NB4 (cell line): ENCODE measurements around the gene TMEM38A.
"Not testable (repeated sequence)": the region's sequence is repeated elsewhere in the genome, so short reads cannot be mapped to it uniquely, and the experiment has no call there.

ENCODE experiments used
- DNase-seq: peaks from one replicate; pipeline ENCODE4 v3.0.0; 2010; ENCODE audit warnings: low read depth
- H3K4me3 ChIP-seq: one replicate; pipeline ENCODE4 v1.5.1; 2011; ENCODE audit warnings: mild to moderate bottlenecking, low read depth, low read length, moderate library complexity
- MYC ChIP-seq: IDR thresholded peaks from 2 replicates; pipeline ENCODE4 v1.6.1; 2011; ENCODE audit warnings: low read depth, low read length
- POLR2A ChIP-seq: IDR thresholded peaks from 2 replicates; pipeline ENCODE4 v1.6.1; 2011; ENCODE audit warnings: mild to moderate bottlenecking; ENCODE audit not compliant: insufficient read length; ENCODE audit errors: extremely low read depth
- TF ChIP-seq, protein P1 (sequence below): IDR thresholded peaks from one replicate; pipeline ENCODE4 v1.5.1; 2012; ENCODE audit warnings: low read depth, low read length
- TF ChIP-seq, protein P2 (sequence below): IDR thresholded peaks from 2 replicates; pipeline ENCODE4 v1.6.1; 2011; ENCODE audit warnings: low read depth, low read length

The TMEM38A gene

DNA sequence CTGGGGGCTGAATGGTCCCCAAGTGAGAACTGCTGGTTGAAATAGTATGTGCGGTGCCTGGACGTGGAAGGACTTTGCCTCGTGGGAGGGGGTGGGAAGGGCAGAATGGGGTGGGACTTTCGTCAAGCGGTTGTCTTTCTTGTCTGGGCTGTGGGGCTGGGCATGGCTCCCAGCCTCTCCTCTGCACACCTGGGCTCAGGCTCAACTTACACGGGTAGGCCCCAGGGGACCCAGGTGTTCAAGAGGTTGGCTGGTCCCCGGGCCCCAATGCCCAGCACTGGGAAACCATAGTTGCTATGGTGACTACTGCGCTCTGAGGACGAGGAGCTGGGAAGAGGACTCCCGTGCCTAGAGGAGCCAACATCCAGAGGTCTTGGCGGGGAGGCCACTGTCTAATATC is 66.0 kb downstream of the TMEM38A start:
- TF ChIP-seq POLR2A, result no peak
- no peak overlapping the region for H3K4me3 ChIP-seq
- DNase-seq, result no peak

DNA sequence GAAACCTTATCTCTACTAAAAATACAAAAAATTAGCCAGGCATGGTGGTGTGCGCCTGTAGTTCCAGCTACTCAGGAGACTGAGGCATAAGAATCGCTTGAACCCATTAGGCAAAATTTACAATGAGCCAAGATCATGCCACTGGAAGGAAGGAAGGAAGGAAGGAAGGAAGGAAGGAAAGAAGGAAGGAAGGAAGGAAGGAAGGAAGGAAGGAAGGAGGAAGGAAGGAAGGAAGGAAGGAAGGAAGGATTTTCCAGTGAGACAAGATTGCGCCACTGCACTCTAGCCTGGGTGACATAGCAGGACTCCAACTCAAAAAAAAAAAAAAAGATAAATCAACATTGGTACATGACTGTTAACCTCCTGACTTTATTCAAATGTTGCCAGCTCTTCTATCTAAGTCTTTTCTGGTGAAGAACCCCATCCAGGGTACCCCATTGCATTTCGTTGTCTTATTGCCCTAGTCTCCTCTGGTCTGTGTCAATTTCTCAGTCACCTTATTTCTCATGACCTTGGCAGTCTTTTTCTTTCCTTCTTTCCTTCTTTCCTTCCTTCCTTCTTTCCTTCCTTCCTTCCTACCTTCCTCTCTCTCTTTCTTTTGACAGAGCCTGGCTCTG is 74.8 kb downstream of the TMEM38A start:
- DNase-seq, H3K4me3 ChIP-seq: not testable (repeated sequence)

DNA sequence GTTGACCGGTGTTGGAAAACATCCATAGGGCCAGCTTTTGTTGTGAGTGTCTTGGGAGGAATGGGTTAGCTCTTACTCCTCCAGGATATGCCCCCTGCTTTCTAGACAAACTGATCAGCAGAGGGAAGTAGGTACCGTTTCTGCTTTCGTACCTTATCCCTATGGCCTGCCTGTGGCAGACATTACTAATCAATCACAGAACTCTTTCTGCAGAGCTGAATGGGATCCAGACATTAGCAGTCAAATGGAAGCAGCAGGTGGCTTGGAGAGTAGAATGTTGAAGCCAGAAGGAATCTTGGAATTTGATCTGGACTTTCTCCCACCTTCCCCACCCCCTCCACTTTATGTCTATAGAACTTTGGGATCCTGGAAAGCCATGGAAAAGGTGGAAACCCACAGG is 75.8 kb downstream of the TMEM38A start:
- TF ChIP-seq, protein P1, sequence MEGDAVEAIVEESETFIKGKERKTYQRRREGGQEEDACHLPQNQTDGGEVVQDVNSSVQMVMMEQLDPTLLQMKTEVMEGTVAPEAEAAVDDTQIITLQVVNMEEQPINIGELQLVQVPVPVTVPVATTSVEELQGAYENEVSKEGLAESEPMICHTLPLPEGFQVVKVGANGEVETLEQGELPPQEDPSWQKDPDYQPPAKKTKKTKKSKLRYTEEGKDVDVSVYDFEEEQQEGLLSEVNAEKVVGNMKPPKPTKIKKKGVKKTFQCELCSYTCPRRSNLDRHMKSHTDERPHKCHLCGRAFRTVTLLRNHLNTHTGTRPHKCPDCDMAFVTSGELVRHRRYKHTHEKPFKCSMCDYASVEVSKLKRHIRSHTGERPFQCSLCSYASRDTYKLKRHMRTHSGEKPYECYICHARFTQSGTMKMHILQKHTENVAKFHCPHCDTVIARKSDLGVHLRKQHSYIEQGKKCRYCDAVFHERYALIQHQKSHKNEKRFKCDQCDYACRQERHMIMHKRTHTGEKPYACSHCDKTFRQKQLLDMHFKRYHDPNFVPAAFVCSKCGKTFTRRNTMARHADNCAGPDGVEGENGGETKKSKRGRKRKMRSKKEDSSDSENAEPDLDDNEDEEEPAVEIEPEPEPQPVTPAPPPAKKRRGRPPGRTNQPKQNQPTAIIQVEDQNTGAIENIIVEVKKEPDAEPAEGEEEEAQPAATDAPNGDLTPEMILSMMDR, result no peak
- TF ChIP-seq MYC (no peak), POLR2A (no peak)
- TF ChIP-seq, protein P2, sequence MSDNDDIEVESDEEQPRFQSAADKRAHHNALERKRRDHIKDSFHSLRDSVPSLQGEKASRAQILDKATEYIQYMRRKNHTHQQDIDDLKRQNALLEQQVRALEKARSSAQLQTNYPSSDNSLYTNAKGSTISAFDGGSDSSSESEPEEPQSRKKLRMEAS, result no peak
- DNase-seq, result peak; percentile 28
- H3K4me3 ChIP-seq, result no peak overlapping the region

DNA sequence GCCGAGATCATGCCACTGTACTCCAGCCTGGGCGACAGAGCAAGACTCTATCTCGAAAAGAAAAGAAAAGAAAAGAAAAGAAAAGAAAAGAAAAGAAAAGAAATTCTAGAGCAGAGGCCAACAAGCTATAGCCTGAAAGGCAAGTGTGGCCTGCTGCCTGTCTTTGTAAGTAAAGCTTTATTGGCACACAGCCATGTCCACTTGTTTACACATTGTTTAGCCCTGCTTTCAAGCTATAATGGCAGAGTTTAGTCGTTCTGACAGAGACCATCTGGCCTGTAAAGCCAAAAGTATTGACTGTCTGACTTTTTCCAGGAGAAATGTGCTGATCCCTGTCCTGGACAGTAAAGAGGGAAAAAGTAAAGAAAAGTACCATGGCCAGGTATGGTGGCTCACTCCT is 77.0 kb downstream of the TMEM38A start:
- DNase-seq, result no peak
- no peak for TF ChIP-seq MYC
- TF ChIP-seq, protein P1, result no peak
- no peak for TF ChIP-seq POLR2A
- no peak overlapping the region for H3K4me3 ChIP-seq

DNA sequence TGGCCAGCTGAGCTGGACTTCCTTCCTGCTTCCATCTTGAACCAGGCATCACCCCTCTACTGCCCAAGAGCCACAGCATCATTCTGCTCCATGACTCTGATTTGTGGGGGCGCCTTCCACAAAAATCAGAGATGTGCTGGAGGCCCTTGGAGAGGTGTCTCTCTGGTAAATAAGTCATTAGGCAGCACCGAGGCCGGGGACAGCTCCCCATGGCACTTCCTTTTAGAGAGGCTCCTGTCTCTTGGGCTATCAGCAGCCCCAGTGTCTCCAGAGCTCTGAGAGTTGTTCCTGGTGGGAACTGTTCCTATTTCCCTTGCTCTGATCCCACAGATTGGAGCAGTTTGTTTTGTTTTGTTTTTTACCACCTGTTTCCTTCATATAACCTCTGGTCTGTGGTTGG is 78.6 kb downstream of the TMEM38A start:
- H3K4me3 ChIP-seq, result no peak overlapping the region
- no peak for TF ChIP-seq POLR2A
- no peak for TF ChIP-seq MYC
- TF ChIP-seq, protein P2, result no peak
- TF ChIP-seq, protein P1, result no peak
- peak; percentile 40 for DNase-seq
